Endothelial cell of umbilical vein (primary cell): Measurements from ENCODE around the gene RIPK4. TPM values are rescaled to one million over a fixed set of nuclear protein-coding genes. Genes with fewer than 3 reads are reported as not detected.

Experiments
- BruUV-seq: library from RNA; stranded (reverse); fragments of 400-500 nt; replicated peaks from 2 replicates; lab custom pipeline; 2021; lab: Mats Ljungman, UMichigan
- CTCF ChIA-PET: fragments of 300-600, 350-600 bp; sonication (Branson Sonifier 250); formaldehyde crosslinking; loops from one replicate; lab custom pipeline; 2021; ENCODE audit warnings: antibody characterized with exemption, inconsistent platforms; lab: Charles Lee
- POLR2A ChIA-PET: fragments of 300-600, 350-600 bp; sonication (Branson Sonifier 250); formaldehyde crosslinking; loops from one replicate; lab custom pipeline; 2021; ENCODE audit warnings: antibody characterized with exemption, inconsistent platforms; lab: Charles Lee
- DNase-seq: peaks from one replicate; pipeline ENCODE4 v3.0.0-alpha.2; 2011; ENCODE audit warnings: low read depth, low spot score
- FAIRE-seq: peaks from 2 replicates; lab custom pipeline; 2011; peaks lifted over from hg19 to GRCh38; lab: Jason Lieb, UNC
- H2AFZ ChIP-seq: 2 replicates; pipeline ENCODE4 v1.6.0; 2012; ENCODE audit warnings: low read depth, low read length, control low read depth, inconsistent platforms
- H3K27ac ChIP-seq: 2 replicates; pipeline ENCODE4 v1.5.1; 2011; ENCODE audit warnings: low read depth, mild to moderate bottlenecking, control low read depth, low read length, moderate library complexity; ENCODE audit not compliant: insufficient read depth
- H3K27me3 ChIP-seq, 2 experiments: 2 replicates each; pipeline versions ENCODE4 v1.6.0 to v1.6.1; 2011; ENCODE audit warnings: low read length in 2 of 2, mixed read lengths in 1 of 2; ENCODE audit not compliant: control insufficient read depth in 2 of 2, insufficient read depth in 2 of 2
- H3K36me3 ChIP-seq, 2 experiments: 2 replicates in 1 of 2; 3 replicates in 1 of 2; pipeline ENCODE4 v1.5.1; 2011; ENCODE audit warnings: low read length in 2 of 2, mild to moderate bottlenecking in 1 of 2, moderate library complexity in 1 of 2; ENCODE audit not compliant: control insufficient read depth in 2 of 2, insufficient read depth in 2 of 2; ENCODE audit errors: extremely low read depth in 1 of 2
- H3K4me1 ChIP-seq: 3 replicates; pipeline ENCODE4 v1.5.1; 2011; ENCODE audit warnings: mild to moderate bottlenecking, low read length; ENCODE audit not compliant: control insufficient read depth, insufficient read depth; ENCODE audit errors: extremely low read depth
- H3K4me2 ChIP-seq: 2 replicates; pipeline ENCODE4 v1.6.1; 2011; ENCODE audit warnings: low read length, control low read depth, mixed read lengths; ENCODE audit not compliant: insufficient read depth
- H3K4me3 ChIP-seq, 3 experiments: fragments of 200-600 bp in 1 of 3; sonication (generic), shearing (Covaris generic) in 1 of 3; replicated peaks in 1 of 3; 2 replicates each; pipeline ENCODE4 v1.5.1; 2011 to 2016; ENCODE audit warnings: control low read depth in 3 of 3, low read length in 3 of 3, mild to moderate bottlenecking in 2 of 3, inconsistent platforms in 1 of 3, low read depth in 1 of 3, moderate library complexity in 1 of 3; ENCODE audit not compliant: insufficient read depth in 1 of 3
- H3K79me2 ChIP-seq: 2 replicates; pipeline ENCODE4 v1.6.0; 2012; ENCODE audit warnings: low read length, inconsistent platforms; ENCODE audit not compliant: control insufficient read depth, insufficient read depth
- H3K9ac ChIP-seq: replicated peaks from 2 replicates; pipeline ENCODE3; 2011; ENCODE audit warnings: low read length, control low read depth; ENCODE audit not compliant: insufficient read depth; ENCODE audit errors: extremely low read depth
- H3K9me1 ChIP-seq: replicated peaks from 3 replicates; pipeline ENCODE4 v1.6.0; 2011; ENCODE audit warnings: mild to moderate bottlenecking, low read length; ENCODE audit not compliant: control insufficient read depth, insufficient read depth; ENCODE audit errors: extremely low read depth
- H3K9me3 ChIP-seq: replicated peaks from 2 replicates; pipeline ENCODE4 v1.5.1; 2012; ENCODE audit warnings: low read length, inconsistent platforms; ENCODE audit not compliant: control insufficient read depth, insufficient read depth
- H4K20me1 ChIP-seq: replicated peaks from 2 replicates; pipeline ENCODE3; 2011; ENCODE audit warnings: mild to moderate bottlenecking, low read length; ENCODE audit not compliant: control insufficient read depth, insufficient read depth; ENCODE audit errors: extremely low read depth
- FOS ChIP-seq: IDR thresholded peaks from 2 replicates; pipeline ENCODE4 v1.6.1; 2011; ENCODE audit warnings: mild to moderate bottlenecking, low read length, moderate library complexity, borderline replicate concordance; ENCODE audit not compliant: insufficient read depth
- GATA2 ChIP-seq: IDR thresholded peaks from 2 replicates; pipeline ENCODE4 v1.7.0; 2011; ENCODE audit warnings: low read depth, mild to moderate bottlenecking, moderate library complexity, mixed read lengths, low read length; ENCODE audit not compliant: insufficient read length, insufficient read depth
- JUN ChIP-seq: IDR thresholded peaks from 2 replicates; pipeline ENCODE4 v1.6.1; 2011; ENCODE audit warnings: borderline replicate concordance, low read depth; ENCODE audit not compliant: insufficient read length, insufficient read depth
- POLR2A ChIP-seq: IDR thresholded peaks from 2 replicates; pipeline ENCODE4 v1.6.1; 2012; ENCODE audit warnings: low read depth, mild to moderate bottlenecking, control low read depth, low read length
- dilution Hi-C: fragments of 300-500 bp; cut with MboI; formaldehyde crosslinking; loops from one replicate; pipeline ENCODE4 v1.15.0; 2019; ENCODE audit warnings: low sequenced_read_pairs; ENCODE audit not compliant: extremely low pct_ligation_motif_present
- intact Hi-C: fragments of 100-400 bp; cut with micrococcal nuclease; formaldehyde crosslinking; loops from one replicate; pipeline ENCODE4 v1.10.0; 2022
- polyA plus RNA-seq, 4 experiments: library from polyadenylated mRNA; depleted of rRNA in 3 of 4; stranded (reverse) in 3 of 4; unstranded in 1 of 4; fragments of >200 nt; gene quantifications; 2 replicates each; pipeline versions ENCODE4 v1.2.1 to v1.2.3, GENCODE V29; 2011 to 2012; ENCODE audit warnings: missing spikeins in 1 of 4
- total RNA-seq: library from RNA; stranded (reverse); gene quantifications from 2 replicates; pipeline ENCODE4 v1.2.3, GENCODE V29; 2021
- TF ChIP-seq, protein P1 (sequence below): IDR thresholded peaks from 2 replicates; pipeline ENCODE4 v1.6.1; 2011; ENCODE audit not compliant: insufficient read depth, insufficient read length
- TF ChIP-seq, protein P2 (sequence below), 2 donors: IDR thresholded peaks; 1 replicate in 1 of 2; 2 replicates in 1 of 2; pipeline ENCODE4 v1.5.1; 2011; ENCODE audit warnings: low read length in 2 of 2, mild to moderate bottlenecking in 2 of 2, moderate library complexity in 2 of 2, control low read depth in 1 of 2, inconsistent platforms in 1 of 2, low read depth in 1 of 2; ENCODE audit not compliant: insufficient read depth in 1 of 2; ENCODE audit errors: extremely low read depth in 1 of 2

The RIPK4 gene
- total and polyA plus RNA-seq, 2 donors (not counting 3 experiments of a cell fraction or from before 2014, with no cell fraction given), result not detected

DNA sequence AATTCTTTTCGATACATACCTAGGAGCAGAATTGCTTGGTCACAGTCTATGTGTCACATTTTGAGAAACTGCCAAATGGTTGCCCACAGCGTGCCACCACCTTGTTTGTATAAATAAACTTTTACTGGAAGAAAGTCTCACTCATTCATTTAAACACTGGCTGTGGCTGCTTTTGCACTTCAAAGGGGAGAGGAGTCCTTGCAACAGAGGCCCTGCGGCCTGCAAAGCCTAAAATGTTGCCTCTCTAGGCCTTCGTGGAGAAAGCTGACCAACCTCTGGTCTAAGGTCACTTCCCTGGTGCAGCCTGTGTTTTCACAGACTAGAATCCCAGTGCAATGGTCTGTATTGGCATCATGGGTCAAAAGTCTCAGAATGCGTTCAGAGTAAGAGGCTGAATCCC, 8.3 kb downstream of the RIPK4 start:
- intact Hi-C loops (no loop called here), dilution Hi-C loops (no loop called here)
- H3K4me1 ChIP-seq, result no peaks in the 10 kb centered on the region
- FAIRE-seq (no peak), DNase-seq (no peak)
- no peaks in the 10 kb centered on the region for H3K9me3 ChIP-seq
- CTCF ChIA-PET, result interaction anchor here (1.0 kb wide), 1 partner anchor 20 kb away, joined by 3 read pairs; no protein-coding TSS in a partner anchor
- BruUV-seq, result no TSS peak
- H3K9me1 ChIP-seq, result no peaks in the 10 kb centered on the region
- H3K9ac ChIP-seq, result no peak overlapping the region
- TF ChIP-seq, protein P1, sequence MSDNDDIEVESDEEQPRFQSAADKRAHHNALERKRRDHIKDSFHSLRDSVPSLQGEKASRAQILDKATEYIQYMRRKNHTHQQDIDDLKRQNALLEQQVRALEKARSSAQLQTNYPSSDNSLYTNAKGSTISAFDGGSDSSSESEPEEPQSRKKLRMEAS, result no peak
- TF ChIP-seq JUN, result no peak
- TF ChIP-seq, protein P2, sequence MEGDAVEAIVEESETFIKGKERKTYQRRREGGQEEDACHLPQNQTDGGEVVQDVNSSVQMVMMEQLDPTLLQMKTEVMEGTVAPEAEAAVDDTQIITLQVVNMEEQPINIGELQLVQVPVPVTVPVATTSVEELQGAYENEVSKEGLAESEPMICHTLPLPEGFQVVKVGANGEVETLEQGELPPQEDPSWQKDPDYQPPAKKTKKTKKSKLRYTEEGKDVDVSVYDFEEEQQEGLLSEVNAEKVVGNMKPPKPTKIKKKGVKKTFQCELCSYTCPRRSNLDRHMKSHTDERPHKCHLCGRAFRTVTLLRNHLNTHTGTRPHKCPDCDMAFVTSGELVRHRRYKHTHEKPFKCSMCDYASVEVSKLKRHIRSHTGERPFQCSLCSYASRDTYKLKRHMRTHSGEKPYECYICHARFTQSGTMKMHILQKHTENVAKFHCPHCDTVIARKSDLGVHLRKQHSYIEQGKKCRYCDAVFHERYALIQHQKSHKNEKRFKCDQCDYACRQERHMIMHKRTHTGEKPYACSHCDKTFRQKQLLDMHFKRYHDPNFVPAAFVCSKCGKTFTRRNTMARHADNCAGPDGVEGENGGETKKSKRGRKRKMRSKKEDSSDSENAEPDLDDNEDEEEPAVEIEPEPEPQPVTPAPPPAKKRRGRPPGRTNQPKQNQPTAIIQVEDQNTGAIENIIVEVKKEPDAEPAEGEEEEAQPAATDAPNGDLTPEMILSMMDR (IDR thresholded peaks at IDR 0.05; ENCODE audit: extremely low read depth in 1 of 2, insufficient read depth in 1 of 2, low read depth in 1 of 2, low read length in 2 of 2), result no peak
- TF ChIP-seq GATA2, result no peak
- TF ChIP-seq POLR2A, result no peak
- TF ChIP-seq FOS, result no peak
- H4K20me1 ChIP-seq, result no peaks in the 10 kb centered on the region
- H3K27ac ChIP-seq, result no peak overlapping the region
- POLR2A ChIA-PET, result no interaction called here
- no peaks in the 10 kb centered on the region for H3K36me3 ChIP-seq
- no peak overlapping the region for H3K4me2 ChIP-seq
- H3K4me3 ChIP-seq, result no peak overlapping the region
- no peaks in the 10 kb centered on the region for H3K79me2 ChIP-seq
- H3K27me3 ChIP-seq, result peaks cover 36 to 38% of the 10 kb centered on the region in 2 experiments
- H2AFZ ChIP-seq, result no peak overlapping the region
